OCI-M2 (cell line): ENCODE measurements around the gene GNAL.

Experiments used
- DNase-seq: peaks from one replicate; lab custom pipeline; 2025; ENCODE audit not compliant: unreplicated experiment; lab: John Stamatoyannopoulos, UW

Gene GNAL

GRCh38 chr18:11761553-11761952, 72.5 kb downstream of the GNAL start:
- no peak for DNase-seq

- DNase-seq, result no peak
These were observed 73.4 kb downstream of the GNAL start for GRCh38 chr18:11762429-11762828.

GRCh38 chr18:11767329-11767728, 78.3 kb downstream of the GNAL start:
- DNase-seq, result no peak

GRCh38 chr18:11767935-11768334, 78.9 kb downstream of the GNAL start:
- no peak for DNase-seq

GRCh38 chr18:11775436-11776174, 86.5 kb downstream of the GNAL start:
- no peak for DNase-seq

- no peak for DNase-seq
These were observed 91.0 kb downstream of the GNAL start for GRCh38 chr18:11780042-11780441.

- DNase-seq, result no peak
These were observed 94.8 kb downstream of the GNAL start for GRCh38 chr18:11783716-11784331.

GRCh38 chr18:11784674-11785304, 95.7 kb downstream of the GNAL start:
- DNase-seq, result no peak

GRCh38 chr18:11785444-11786055, 96.5 kb downstream of the GNAL start:
- DNase-seq, result no peak

- DNase-seq, result no peak
These were observed 100.8 kb downstream of the GNAL start for GRCh38 chr18:11789716-11790510.

GRCh38 chr18:11791131-11791530, 102.1 kb downstream of the GNAL start:
- no peak for DNase-seq

- no peak for DNase-seq
These were observed 103.6 kb downstream of the GNAL start for GRCh38 chr18:11792632-11793031.

GRCh38 chr18:11794195-11794594, 105.1 kb downstream of the GNAL start:
- no peak for DNase-seq

- DNase-seq, result no peak
These were observed 106.9 kb downstream of the GNAL start for GRCh38 chr18:11795916-11796315.

GRCh38 chr18:11798271-11798670, 109.2 kb downstream of the GNAL start:
- no peak for DNase-seq

- no peak for DNase-seq
These were observed 110.0 kb downstream of the GNAL start for GRCh38 chr18:11799066-11799465.

- DNase-seq, result no peak
These were observed 111.7 kb downstream of the GNAL start for GRCh38 chr18:11800566-11801334.

- no peak for DNase-seq
These were observed 112.5 kb downstream of the GNAL start for GRCh38 chr18:11801573-11801972.

GRCh38 chr18:11802158-11802557, 113.1 kb downstream of the GNAL start:
- DNase-seq, result no peak

GRCh38 chr18:11802586-11802985, 113.5 kb downstream of the GNAL start:
- no peak for DNase-seq
